Heart left ventricle (tissue), 16 donors: ENCODE results near the gene ZBTB46. TPM values are rescaled to one million over a fixed set of nuclear protein-coding genes. Genes with fewer than 3 reads are reported as not detected.

ENCODE experiments used
- ATAC-seq, 4 donors: fragments of 200-7000 bp; cut with Tn5 transposase; one replicate each; pipeline ENCODE4 v1.9.1; 2020 to 2022; ENCODE audit warnings: moderate library complexity in 4 of 4, mild to moderate bottlenecking in 3 of 4, moderate number of reproducible peaks in 1 of 4
- DNase-seq, 5 donors: peaks; one replicate each; pipeline ENCODE4 v3.0.0-alpha.2; 2020
- H3K27ac ChIP-seq, 12 donors: fragments of 200-600 bp; sonication (generic) in 4 of 12; one replicate each; pipeline versions ENCODE4 v1.5.0 to v1.8.0; 2016 to 2022; ENCODE audit warnings: mild to moderate bottlenecking in 2 of 12
- H3K27me3 ChIP-seq, 9 donors: fragments of 200-600 bp; sonication (generic) in 2 of 9; one replicate each; pipeline versions ENCODE4 v1.5.1 to v1.8.0; 2016 to 2022; ENCODE audit warnings: mild to moderate bottlenecking in 3 of 9
- H3K36me3 ChIP-seq, 9 donors: fragments of 200-600 bp; sonication (generic) in 2 of 9; one replicate each; pipeline versions ENCODE4 v1.5.0 to v1.8.0; 2018 to 2022; ENCODE audit warnings: mild to moderate bottlenecking in 2 of 9
- H3K4me1 ChIP-seq, 12 donors: fragments of 200-600 bp; sonication (generic) in 4 of 12; one replicate each; pipeline versions ENCODE4 v1.5.0 to v1.8.0; 2016 to 2022; ENCODE audit warnings: mild to moderate bottlenecking in 3 of 12
- H3K4me3 ChIP-seq, 12 donors: fragments of 200-600 bp; sonication (generic) in 4 of 12; one replicate each; pipeline versions ENCODE4 v1.5.0 to v1.8.0; 2017 to 2022; ENCODE audit warnings: mild to moderate bottlenecking in 9 of 12, moderate library complexity in 4 of 12
- H3K9me3 ChIP-seq, 12 donors: fragments of 200-600 bp; sonication (generic) in 4 of 12; one replicate each; pipeline versions ENCODE4 v1.5.0 to v1.8.0; 2016 to 2022; ENCODE audit warnings: mild to moderate bottlenecking in 1 of 12
- POLR2A ChIP-seq, 2 donors: fragments of 450-650 bp; IDR thresholded peaks; one replicate each; pipeline ENCODE4 v1.6.1; 2017; ENCODE audit warnings: antibody characterized with exemption in 2 of 2, mild to moderate bottlenecking in 2 of 2, moderate library complexity in 2 of 2
- WGBS, 4 donors: extraction: QIAGEN DNeasy Blood & Tissue Kit in 2 of 4; methylation state at CpG; one replicate each; pipeline versions ENCODE4 v1.1.5 to v1.1.7; 2013 to 2018; 5-methylcytosine and 5-hydroxymethylcytosine counted together
- intact Hi-C, 10 donors: fragments of 100-400 bp; cut with DNase I; formaldehyde crosslinking; loops; one replicate each; pipeline versions ENCODE4 v1.11.1 to v1.14.2; 2022
- polyA plus RNA-seq, 2 donors: library from polyadenylated mRNA; stranded (reverse); fragments of 200-250 nt; gene quantifications; one replicate each; pipeline ENCODE4 v1.2.3, GENCODE V29; 2013
- total RNA-seq, 9 donors: library from RNA; depleted of rRNA in 2 of 9; stranded (reverse); fragments of >200 nt in 2 of 9; fragmentation: NEBNext Ultra II Directional in 3 of 9; extraction: Animal tissue kit (Norgen Biotek cat#: 25700) in 3 of 9; gene quantifications; one replicate each; pipeline versions ENCODE4 v1.1.0 to v1.2.4, GENCODE V29; 2016 to 2023
- TF ChIP-seq, protein P1 (sequence below), 12 donors: fragments of 200-600 bp; sonication (generic) in 4 of 12; IDR thresholded peaks; one replicate each; pipeline versions ENCODE4 v1.5.0 to v1.8.0; 2018 to 2022; ENCODE audit warnings: antibody characterized with exemption in 12 of 12, mild to moderate bottlenecking in 5 of 12
- donor health status: ischemic (EF 13 %, LVEDD 7.1; RV severe dilation, severe dysfunction).
- donor health status: healthy with polysubstance abuse.
- donor health status: DM: no; HTN: yes; CAD: no.
- donor health status: DM: no; HTN: no; CAD: no.
- donor health status: ischemic (EF 25% LVEDD 6.9; RV normal size, moderate dysfunction).
- donor health status: ischemic (EF 25% LVEDD 5.7; RV mildly dilated, moderate dysfunction).
- donor health status: healthy.
- donor health status: DM: yes; HTN: yes; CAD: no.
- donor health status: ischemic (EF 35%, LVEDD 5.7; RV mildly dilated, moderate dysfunction).
- donor health status: nonischemic (EF 11% LVEDD 7.7; RV severe dilation, severe dysfunction).
- donor health status: DM: yes; HTN: yes; CAD: no.
- donor health status: PGD.
- donor health status: ischemic (EF 29% LVEDD 5.4; RV normal size, mild dysfunction).
- donor health status: nonischemic (EF 23%, LVEDD 6.1; RV moderate dilation, normal function).

ZBTB46 gene
- total and polyA plus RNA-seq, 11 donors: 6.6 to 27.4 (median 14.3) TPM

DNA sequence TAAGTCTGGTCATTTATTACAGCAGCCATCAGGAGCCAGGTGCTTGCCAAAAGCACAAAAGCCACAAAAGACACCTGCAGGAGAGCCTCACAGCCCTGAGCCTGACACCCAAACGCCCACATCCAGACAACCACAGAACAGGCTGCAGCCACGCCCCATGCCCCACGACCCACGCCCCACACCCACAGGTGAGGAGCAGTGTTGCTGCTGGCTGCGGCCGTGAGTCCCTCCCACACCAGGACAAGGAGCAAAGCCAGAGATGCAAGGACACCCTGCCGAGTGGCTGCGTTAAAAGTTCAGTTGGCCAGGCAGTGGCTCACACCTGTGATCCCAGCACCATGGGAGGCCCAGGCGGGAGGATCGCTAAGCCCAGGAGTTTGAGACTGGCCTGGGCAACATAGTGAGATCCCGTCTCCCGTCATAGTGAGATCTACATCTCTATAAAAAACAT lies 48.5 kb downstream of the ZBTB46 start:
- H3K27ac ChIP-seq: no peak overlapping the region
- H3K4me3 ChIP-seq: no peak overlapping the region
- TF ChIP-seq, protein P1, sequence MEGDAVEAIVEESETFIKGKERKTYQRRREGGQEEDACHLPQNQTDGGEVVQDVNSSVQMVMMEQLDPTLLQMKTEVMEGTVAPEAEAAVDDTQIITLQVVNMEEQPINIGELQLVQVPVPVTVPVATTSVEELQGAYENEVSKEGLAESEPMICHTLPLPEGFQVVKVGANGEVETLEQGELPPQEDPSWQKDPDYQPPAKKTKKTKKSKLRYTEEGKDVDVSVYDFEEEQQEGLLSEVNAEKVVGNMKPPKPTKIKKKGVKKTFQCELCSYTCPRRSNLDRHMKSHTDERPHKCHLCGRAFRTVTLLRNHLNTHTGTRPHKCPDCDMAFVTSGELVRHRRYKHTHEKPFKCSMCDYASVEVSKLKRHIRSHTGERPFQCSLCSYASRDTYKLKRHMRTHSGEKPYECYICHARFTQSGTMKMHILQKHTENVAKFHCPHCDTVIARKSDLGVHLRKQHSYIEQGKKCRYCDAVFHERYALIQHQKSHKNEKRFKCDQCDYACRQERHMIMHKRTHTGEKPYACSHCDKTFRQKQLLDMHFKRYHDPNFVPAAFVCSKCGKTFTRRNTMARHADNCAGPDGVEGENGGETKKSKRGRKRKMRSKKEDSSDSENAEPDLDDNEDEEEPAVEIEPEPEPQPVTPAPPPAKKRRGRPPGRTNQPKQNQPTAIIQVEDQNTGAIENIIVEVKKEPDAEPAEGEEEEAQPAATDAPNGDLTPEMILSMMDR (IDR thresholded peaks at IDR 0.05): no peak
- TF ChIP-seq POLR2A (IDR thresholded peaks at IDR 0.05): no peak
- WGBS, 4 donors: 89 to 93% (median 91%) methylated on average over 7 to 12 of the region's 12 CpGs
- ATAC-seq (no peak), DNase-seq (peak in 1 of 5 donors; percentile 46)
- intact Hi-C loops: loop anchor here in 4 of 10 donors (10.0 kb wide), 1 partner anchor 192 kb away; the partner anchor contains the start of gene SAMD10 (in 4 of the 4)
- no peaks in the 10 kb centered on the region for H3K27me3 ChIP-seq
- H3K36me3 ChIP-seq: peaks cover 0 to 16% (median 2%) of the 10 kb centered on the region in 9 donors
- H3K9me3 ChIP-seq: no peaks in the 10 kb centered on the region
- H3K4me1 ChIP-seq: peaks cover 0 to 27% (median 18%) of the 10 kb centered on the region in 12 donors

DNA sequence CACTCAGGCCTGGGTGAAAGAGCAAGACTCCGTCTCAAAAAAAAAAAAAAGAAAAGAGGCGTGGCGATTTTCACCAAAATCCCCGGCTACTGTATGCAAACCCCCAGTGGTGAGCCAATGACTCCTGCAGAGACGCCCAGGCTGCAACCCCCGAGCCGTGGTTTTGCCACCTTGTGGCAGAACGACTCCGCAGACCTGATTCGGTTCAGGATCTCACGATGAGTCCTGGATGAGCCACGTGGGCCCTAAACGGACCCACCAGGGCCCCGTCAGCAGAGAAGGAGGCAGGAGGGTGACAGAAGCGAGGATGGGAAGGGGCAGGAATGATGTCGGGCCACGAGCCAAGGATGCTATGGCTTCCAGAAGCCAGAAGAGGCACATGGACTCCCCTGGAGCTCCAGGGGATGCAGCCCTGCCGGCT lies 49.0 kb downstream of the ZBTB46 start:
- no peak for TF ChIP-seq POLR2A (IDR thresholded peaks at IDR 0.05)
- Histone ChIP-seq H3K27me3 (no peaks in the 10 kb centered on the region), H3K27ac (no peak overlapping the region), H3K4me3 (no peak overlapping the region), H3K4me1 (peaks cover 0 to 22% (median 15%) of the 10 kb centered on the region in 12 donors), H3K36me3 (peaks cover 0 to 11% (median 0%) of the 10 kb centered on the region in 9 donors), H3K9me3 (no peaks in the 10 kb centered on the region)
- WGBS, 4 donors: 76 to 80% (median 77%) methylated on average over 17 to 18 of the region's 18 CpGs
- intact Hi-C loops: loop anchor here in 4 of 10 donors (10.0 kb wide), 1 partner anchor 193 kb away; the partner anchor contains the start of gene SAMD10 (in 4 of the 4)
- DNase-seq: peak in 1 of 5 donors; percentile 58
- ATAC-seq: no peak

DNA sequence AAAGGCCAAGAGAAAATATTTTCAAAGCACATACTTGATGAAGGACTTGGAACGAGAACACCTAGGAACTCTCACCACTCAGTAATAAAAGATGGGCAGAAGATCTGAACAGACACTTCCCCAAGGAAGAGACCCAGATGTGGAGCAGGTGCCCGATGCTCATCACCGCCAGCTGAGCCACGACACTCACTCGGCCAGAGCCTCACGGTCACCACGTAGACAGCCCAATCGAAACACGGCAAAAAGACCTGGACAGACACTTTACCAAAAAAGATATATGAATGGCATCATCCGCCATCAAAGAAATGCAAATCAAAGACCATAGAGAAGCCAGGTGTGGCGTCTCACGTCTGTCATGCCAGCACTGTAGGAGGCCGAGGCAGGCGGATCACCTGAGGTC lies 49.9 kb downstream of the ZBTB46 start:
- H3K4me3 ChIP-seq: no peak overlapping the region
- peaks cover 0 to 12% (median 0%) of the 10 kb centered on the region in 9 donors for H3K36me3 ChIP-seq
- H3K4me1 ChIP-seq: peaks cover 0 to 13% (median 6%) of the 10 kb centered on the region in 12 donors
- ATAC-seq (no peak), DNase-seq (peak in 1 of 5 donors; percentile 16)
- 88 to 93% (median 91%) methylated on average over 14 of the region's 14 CpGs for WGBS, 4 donors
- no peaks in the 10 kb centered on the region for H3K9me3 ChIP-seq
- no peaks in the 10 kb centered on the region for H3K27me3 ChIP-seq
- no peak overlapping the region for H3K27ac ChIP-seq
- intact Hi-C loops: loop anchor here in 4 of 10 donors (10.0 kb wide), 1 partner anchor 194 kb away; the partner anchor contains the start of gene SAMD10 (in 4 of the 4)
- TF ChIP-seq POLR2A (IDR thresholded peaks at IDR 0.05): no peak
- TF ChIP-seq, protein P1 (IDR thresholded peaks at IDR 0.05): no peak

DNA sequence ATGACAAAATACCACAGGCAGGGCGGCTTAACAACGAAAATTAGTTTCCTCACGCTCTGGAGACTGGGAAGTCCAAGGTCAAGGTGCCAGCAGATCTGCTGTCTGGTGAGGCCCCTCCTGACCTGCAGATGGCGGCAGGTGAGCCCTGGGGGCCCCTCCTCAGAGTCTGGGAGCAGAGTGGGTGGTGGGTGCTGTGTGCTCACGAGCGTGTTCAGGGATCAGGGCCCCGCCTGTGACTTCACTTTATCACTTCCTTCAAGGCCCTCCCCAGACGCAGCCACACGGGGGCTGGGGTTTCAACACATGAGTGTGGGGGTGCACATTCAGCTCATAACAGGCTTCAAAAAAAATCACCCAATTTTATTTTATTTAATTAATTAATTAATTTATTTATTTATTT lies 52.2 kb downstream of the ZBTB46 start:
- WGBS, 4 donors: 83 to 89% (median 83%) methylated on average over 9 of the region's 9 CpGs
- Histone ChIP-seq H3K36me3 (peaks cover 0 to 27% (median 6%) of the 10 kb centered on the region in 9 donors), H3K4me3 (no peak overlapping the region), H3K27ac (no peak overlapping the region), H3K4me1 (peaks cover 0 to 19% (median 2%) of the 10 kb centered on the region in 12 donors), H3K27me3 (no peaks in the 10 kb centered on the region), H3K9me3 (no peaks in the 10 kb centered on the region)
- ATAC-seq (no peak), DNase-seq (peak in 2 of 5 donors; percentile 20 to 30)
- TF ChIP-seq, protein P1 (IDR thresholded peaks at IDR 0.05): no peak
- TF ChIP-seq POLR2A (IDR thresholded peaks at IDR 0.05): no peak
- intact Hi-C loops: loop anchor here in 2 of 10 donors (10.0 kb wide), 1 partner anchor 196 kb away; the partner anchor contains the start of gene SAMD10 (in 2 of the 2)
